DND-41 (cell line): ENCODE data around the gene ZNF554.

ENCODE experiments used
- ATAC-seq: fragments of 200-7000 bp; cut with Tn5 transposase; 3 replicates; pipeline ENCODE4 v1.9.1; 2021; ENCODE audit warnings: low read depth; ENCODE audit not compliant: insufficient read depth
- DNase-seq: peaks from one replicate; pipeline ENCODE4 v3.0.0-alpha.2; 2020
- H2AFZ ChIP-seq: 2 replicates; pipeline ENCODE4 v1.6.0; 2012; ENCODE audit warnings: low read depth, low read length
- H3K27ac ChIP-seq: 2 replicates; pipeline ENCODE4 v1.5.1; 2012; ENCODE audit warnings: low read length, inconsistent platforms
- H3K27me3 ChIP-seq: fragments of 200-600 bp; sonication (generic); 2 replicates; pipeline ENCODE4 v1.6.0; 2012; ENCODE audit warnings: low read length, mild to moderate bottlenecking, inconsistent platforms; ENCODE audit not compliant: insufficient read depth, poor library complexity
- H3K36me3 ChIP-seq: 2 replicates; pipeline ENCODE4 v1.5.1; 2012; ENCODE audit warnings: low read length, inconsistent platforms; ENCODE audit not compliant: insufficient read depth
- H3K4me1 ChIP-seq: 2 replicates; pipeline ENCODE4 v1.5.1; 2012; ENCODE audit warnings: mild to moderate bottlenecking, low read length; ENCODE audit not compliant: insufficient read depth
- H3K4me2 ChIP-seq: 2 replicates; pipeline ENCODE4 v1.6.0; 2012; ENCODE audit warnings: mild to moderate bottlenecking, moderate library complexity, low read length, inconsistent platforms; ENCODE audit not compliant: insufficient read depth
- H3K4me3 ChIP-seq, 2 experiments: fragments of 200-600 bp in 1 of 2; shearing (Covaris generic) in 1 of 2; 2 replicates each; pipeline ENCODE4 v1.5.1; 2012 to 2016; ENCODE audit warnings: inconsistent platforms in 2 of 2, low read length in 2 of 2, mild to moderate bottlenecking in 2 of 2, low read depth in 1 of 2, moderate library complexity in 1 of 2
- H3K79me2 ChIP-seq: 2 replicates; pipeline ENCODE4 v1.6.0; 2012; ENCODE audit warnings: low read length, inconsistent platforms; ENCODE audit not compliant: insufficient read depth
- H3K9ac ChIP-seq: 2 replicates; pipeline ENCODE4 v1.6.0; 2012; ENCODE audit warnings: low read depth, mild to moderate bottlenecking, inconsistent platforms, low read length, moderate library complexity
- H3K9me3 ChIP-seq: 2 replicates; pipeline ENCODE4 v1.5.1; 2012; ENCODE audit warnings: low read length, moderate library complexity, mild to moderate bottlenecking, inconsistent platforms; ENCODE audit not compliant: insufficient read depth, severe bottlenecking
- H4K20me1 ChIP-seq: 2 replicates; pipeline ENCODE4 v1.6.0; 2012; ENCODE audit warnings: low read length; ENCODE audit not compliant: insufficient read depth
- CTCF ChIP-seq: IDR thresholded peaks from 2 replicates; pipeline ENCODE4 v1.5.1; 2012; ENCODE audit warnings: borderline replicate concordance, low read length, moderate library complexity, mild to moderate bottlenecking; ENCODE audit not compliant: poor library complexity, severe bottlenecking; ENCODE audit errors: extremely low read depth
- EZH2 ChIP-seq: IDR thresholded peaks from 3 replicates; pipeline ENCODE4 v1.6.1; 2012; ENCODE audit warnings: borderline replicate concordance, low read depth, mild to moderate bottlenecking, moderate library complexity, low read length, inconsistent platforms; ENCODE audit not compliant: severe bottlenecking

Gene ZNF554

GRCh38 chr19:2863816-2864215, 44.1 kb downstream of the ZNF554 start:
- H2AFZ ChIP-seq = no peak overlapping the region

GRCh38 chr19:2865334-2866100, 45.8 kb downstream of the ZNF554 start:
- H3K9me3 ChIP-seq = no peaks in the 10 kb centered on the region
- no peak for TF ChIP-seq CTCF
- no peak for TF ChIP-seq EZH2
- H3K36me3 ChIP-seq = no peaks in the 10 kb centered on the region
- DNase-seq = peak; percentile 28
- H4K20me1 ChIP-seq = no peaks in the 10 kb centered on the region
- peak; percentile 55; the same call in 2 of the 3 replicates for ATAC-seq
- peak overlapping the region; percentile 35 for H3K9ac ChIP-seq
- H3K4me3 ChIP-seq = no peak overlapping the region
- H3K27ac ChIP-seq = peak overlapping the region; percentile 70
- no peaks in the 10 kb centered on the region for H3K79me2 ChIP-seq
- no peaks in the 10 kb centered on the region for H3K27me3 ChIP-seq
- peaks cover 32% of the 10 kb centered on the region for H3K4me1 ChIP-seq
- H3K4me2 ChIP-seq = peak overlapping the region; percentile 10; the same call in 1 of the 2 replicates
- H2AFZ ChIP-seq = peak overlapping the region; percentile 2; the same call in 1 of the 2 replicates

More at GRCh38 chr19:2863816-2864215, 44.1 kb downstream of the ZNF554 start:
- DNase-seq = no peak
- H3K4me2 ChIP-seq = no peak overlapping the region
- TF ChIP-seq CTCF = no peak
- H3K4me3 ChIP-seq = no peak overlapping the region
- peaks cover 32% of the 10 kb centered on the region for H3K4me1 ChIP-seq
- H3K9ac ChIP-seq = no peak overlapping the region
- no peaks in the 10 kb centered on the region for H3K79me2 ChIP-seq
- H4K20me1 ChIP-seq = no peaks in the 10 kb centered on the region
- no peak for ATAC-seq
- peak overlapping the region; percentile 4 for H3K27ac ChIP-seq
- no peaks in the 10 kb centered on the region for H3K27me3 ChIP-seq
- H3K9me3 ChIP-seq = no peaks in the 10 kb centered on the region
- no peaks in the 10 kb centered on the region for H3K36me3 ChIP-seq

GRCh38 chr19:2866495-2867024, 46.9 kb downstream of the ZNF554 start:
- no peak for TF ChIP-seq CTCF
- TF ChIP-seq EZH2 = no peak
- Histone ChIP-seq H3K79me2 (no peaks in the 10 kb centered on the region), H3K36me3 (no peaks in the 10 kb centered on the region), H2AFZ (no peak overlapping the region), H3K9me3 (no peaks in the 10 kb centered on the region), H3K27ac (peak overlapping the region; percentile 70), H3K4me3 (no peak overlapping the region), H3K9ac (no peak overlapping the region), H3K4me2 (no peak overlapping the region), H3K27me3 (no peaks in the 10 kb centered on the region), H4K20me1 (no peaks in the 10 kb centered on the region), H3K4me1 (peaks cover 32% of the 10 kb centered on the region)
- DNase-seq (no peak), ATAC-seq (no peak)
